Airway epithelial cell (primary cell): ENCODE measurements around the gene KRTAP10-1. TPM values are rescaled to one million over a fixed set of nuclear protein-coding genes. Genes with fewer than 3 reads are reported as not detected.

ENCODE experiments used
- total RNA-seq: library from RNA; depleted of rRNA; stranded (reverse); fragments of >200 nt; gene quantifications from 2 replicates; pipeline ENCODE4 v1.2.3, GENCODE V29; 2015

KRTAP10-1 gene
- total RNA-seq, result not detected in 2 replicates

GRCh38 chr21:44539991-44540666 lies at the start of gene KRTAP10-1:
KRTAP10-1 (minus strand) TSS chr21:44540195; CDS start chr21:44540150, 45 bp downstream.

DNA sequence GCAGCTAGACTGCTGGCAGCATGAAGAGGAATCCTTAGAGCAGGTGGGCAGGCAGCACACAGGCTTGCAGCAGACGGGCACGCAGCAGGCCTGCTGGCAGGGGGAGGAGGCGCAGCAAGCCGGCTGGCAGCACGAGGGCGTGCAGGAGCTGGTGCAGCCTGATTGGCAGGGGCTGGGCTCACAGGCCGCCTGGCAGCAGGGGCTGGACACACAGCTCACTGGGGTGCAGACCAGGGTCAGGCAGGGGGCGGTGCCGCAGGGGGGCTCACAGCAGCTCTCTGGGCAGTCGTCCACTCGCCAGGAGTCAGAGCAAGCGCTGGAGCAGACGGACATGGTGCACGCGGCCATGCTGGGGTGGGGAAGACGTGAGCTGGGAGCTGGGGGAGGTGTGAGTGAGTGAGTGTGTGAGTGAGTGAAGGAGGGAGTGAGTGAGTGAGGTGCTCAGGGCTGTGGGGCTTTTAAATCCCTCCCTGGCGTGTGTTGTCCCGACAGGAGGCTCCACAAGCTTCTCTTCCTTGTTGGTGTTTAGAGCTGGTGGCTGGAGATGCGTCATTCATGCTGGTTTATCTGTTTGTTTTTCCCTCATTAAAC lies 40.3 kb upstream of the KRTAP10-1 start, which contains the start of gene KRTAP10-5:
KRTAP10-5 (minus strand) TSS at position 374 of the 591 bp plus-strand sequence; CDS start at position 348, 26 bp downstream.

DNA sequence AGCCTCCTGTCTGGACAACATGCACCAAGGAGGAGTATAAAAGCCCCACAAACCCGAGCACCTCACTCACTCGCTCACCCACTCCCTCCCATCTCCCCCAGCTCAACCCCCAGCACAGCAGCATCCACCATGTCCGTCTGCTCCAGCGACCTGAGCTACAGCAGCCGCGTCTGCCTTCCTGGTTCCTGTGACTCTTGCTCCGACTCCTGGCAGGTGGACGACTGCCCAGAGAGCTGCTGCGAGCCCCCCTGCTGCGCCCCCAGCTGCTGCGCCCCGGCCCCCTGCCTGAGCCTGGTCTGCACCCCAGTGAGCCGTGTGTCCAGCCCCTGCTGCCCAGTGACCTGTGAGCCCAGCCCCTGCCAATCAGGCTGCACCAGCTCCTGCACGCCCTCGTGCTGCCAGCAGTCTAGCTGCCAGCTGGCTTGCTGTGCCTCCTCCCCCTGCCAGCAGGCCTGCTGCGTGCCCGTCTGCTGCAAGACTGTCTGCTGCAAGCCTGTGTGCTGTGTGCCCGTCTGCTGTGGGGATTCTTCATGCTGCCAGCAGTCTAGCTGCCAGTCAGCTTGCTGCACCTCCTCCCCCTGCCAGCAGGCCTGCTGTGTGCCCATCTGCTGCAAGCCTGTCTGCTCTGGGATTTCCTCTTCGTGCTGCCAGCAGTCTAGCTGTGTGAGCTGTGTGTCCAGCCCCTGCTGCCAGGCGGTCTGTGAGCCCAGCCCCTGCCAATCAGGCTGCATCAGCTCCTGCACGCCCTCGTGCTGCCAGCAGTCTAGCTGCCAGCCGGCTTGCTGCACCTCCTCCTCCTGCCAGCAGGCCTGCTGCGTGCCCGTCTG lies 33.8 kb upstream of the KRTAP10-1 start, which contains the start of gene KRTAP10-4:
KRTAP10-4 (plus strand) TSS at position 100 of the 827 bp plus-strand sequence; CDS start at position 130, 30 bp downstream.

GRCh38 chr21:44558695-44559094 lies 18.7 kb upstream of the KRTAP10-1 start, which contains the start of gene KRTAP10-3:
KRTAP10-3 (minus strand) TSS chr21:44558795; CDS start chr21:44558715, 80 bp downstream.

DNA sequence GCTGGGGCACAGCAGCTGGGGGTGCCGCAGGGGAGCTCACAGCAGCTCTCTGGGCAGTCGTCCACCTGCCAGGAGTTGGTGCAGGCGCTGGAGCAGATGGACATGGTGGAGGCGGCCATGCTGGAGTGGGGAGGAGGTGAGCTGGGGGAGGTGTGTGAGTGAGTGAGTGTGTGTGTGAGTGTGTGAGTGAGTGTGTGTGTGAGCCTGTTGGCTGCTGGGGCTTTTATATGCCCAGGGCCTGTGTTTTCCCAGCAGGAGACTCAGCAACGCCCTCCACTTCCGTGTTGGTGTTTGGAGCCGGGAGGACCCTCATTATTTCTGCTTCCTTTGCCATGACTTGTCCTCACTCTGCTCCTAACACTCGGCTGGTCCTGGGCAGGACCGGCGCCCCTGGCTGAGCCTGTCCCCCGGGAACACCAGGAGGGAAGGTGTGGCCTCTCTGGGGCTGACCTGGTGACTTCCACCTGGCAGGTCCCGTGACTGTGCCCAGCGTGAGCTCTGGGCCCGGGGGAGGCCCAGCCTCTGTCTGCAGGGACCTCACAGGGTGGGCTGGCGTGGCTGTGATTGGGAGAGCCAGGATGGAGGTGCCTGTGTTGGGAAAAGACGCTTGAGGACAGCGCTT lies 11.5 kb upstream of the KRTAP10-1 start, which contains the start of gene KRTAP10-2:
KRTAP10-2 (minus strand) TSS at position 166 of the 622 bp plus-strand sequence; CDS start at position 119, 47 bp downstream.

Other genes with a start within 250 kb of the KRTAP10-1 start
- gene PFKL, start 240.1 kb downstream of the KRTAP10-1 start, total RNA-seq, result 128 and 129 TPM in 2 replicates
- 8.0 and 12.0 TPM in 2 replicates for gene CFAP410, start 200.8 kb downstream of the KRTAP10-1 start, total RNA-seq
- not detected in 2 replicates for gene TRPM2, start 186.6 kb downstream of the KRTAP10-1 start, total RNA-seq
- gene LRRC3, start 84.7 kb downstream of the KRTAP10-1 start, total RNA-seq, result 0.60 and 1.1 TPM in 2 replicates
- gene KRTAP10-2, start 11.3 kb upstream of the KRTAP10-1 start, total RNA-seq, result not detected in 2 replicates
- not detected in 2 replicates for gene KRTAP10-3, start 18.6 kb upstream of the KRTAP10-1 start, total RNA-seq
- gene KRTAP10-4, start 33.5 kb upstream of the KRTAP10-1 start, total RNA-seq, result not detected in 2 replicates
- gene KRTAP10-5, start 40.4 kb upstream of the KRTAP10-1 start, total RNA-seq, result not detected in 2 replicates
- gene KRTAP10-6, start 52.3 kb upstream of the KRTAP10-1 start, total RNA-seq, result not detected in 2 replicates
- gene KRTAP10-7, start 60.4 kb upstream of the KRTAP10-1 start, total RNA-seq, result not detected in 2 replicates
- gene KRTAP10-8, start 71.9 kb upstream of the KRTAP10-1 start, total RNA-seq, result not detected in 2 replicates
- gene KRTAP10-9, start 86.9 kb upstream of the KRTAP10-1 start, total RNA-seq, result not detected in 2 replicates
- not detected in 2 replicates for gene KRTAP10-10, start 97.2 kb upstream of the KRTAP10-1 start, total RNA-seq
- not detected in 2 replicates for gene KRTAP10-11, start 106.2 kb upstream of the KRTAP10-1 start, total RNA-seq
- not detected in 2 replicates for gene KRTAP12-4, start 114.5 kb upstream of the KRTAP10-1 start, total RNA-seq
- gene KRTAP12-3, start 117.7 kb upstream of the KRTAP10-1 start, total RNA-seq, result not detected in 2 replicates
- not detected in 2 replicates for gene KRTAP12-2, start 126.7 kb upstream of the KRTAP10-1 start, total RNA-seq
- not detected in 2 replicates for gene KRTAP12-1, start 142.0 kb upstream of the KRTAP10-1 start, total RNA-seq
- gene KRTAP10-12, start 157.0 kb upstream of the KRTAP10-1 start, total RNA-seq, result not detected in 2 replicates
- not detected in 2 replicates for gene TSPEAR, start 171.4 kb upstream of the KRTAP10-1 start, total RNA-seq